Tibial nerve (tissue), 4 donors: ENCODE measurements around the gene RHOBTB3. TPM values are rescaled to one million over a fixed set of nuclear protein-coding genes. Genes with fewer than 3 reads are reported as not detected.
"Not testable (repeated sequence)": the region's sequence is repeated elsewhere in the genome, so short reads cannot be mapped to it uniquely, and the experiment has no call there.

ENCODE experiments used
- DNase-seq, 2 donors: peaks; one replicate each; pipeline ENCODE4 v3.0.0-alpha.2; 2019; ENCODE audit warnings: low spot score in 2 of 2
- H3K27ac ChIP-seq, 4 donors: fragments of 200-600 bp; sonication (generic) in 3 of 4; one replicate each; pipeline ENCODE4 v1.5.1; 2017 to 2019; ENCODE audit warnings: mild to moderate bottlenecking in 1 of 4
- H3K27me3 ChIP-seq, 2 donors: fragments of 200-600 bp; sonication (generic) in 1 of 2; one replicate each; pipeline versions ENCODE4 v1.5.1 to v1.6.0; 2017 to 2019
- H3K36me3 ChIP-seq, 3 donors: fragments of 200-600 bp; sonication (generic); one replicate each; pipeline ENCODE4 v1.5.1; 2018 to 2019
- H3K4me1 ChIP-seq, 4 donors: fragments of 200-600 bp; sonication (generic) in 3 of 4; one replicate each; pipeline ENCODE4 v1.5.1; 2017 to 2019
- H3K4me3 ChIP-seq, 4 donors: fragments of 200-600 bp; sonication (generic) in 3 of 4; one replicate each; pipeline ENCODE4 v1.5.1; 2017 to 2019; ENCODE audit warnings: mild to moderate bottlenecking in 1 of 4, moderate library complexity in 1 of 4
- H3K9me3 ChIP-seq, 4 donors: fragments of 200-600 bp; sonication (generic) in 3 of 4; one replicate each; pipeline ENCODE4 v1.5.1; 2017 to 2019
- CTCF ChIP-seq, 5 experiments: fragments of 200-600 bp in 3 of 5; fragments of 450-650 bp in 2 of 5; sonication (generic) in 3 of 5; IDR thresholded peaks; one replicate each; pipeline ENCODE4 v1.5.1; 2016 to 2019; ENCODE audit warnings: antibody characterized with exemption in 5 of 5, mild to moderate bottlenecking in 3 of 5, moderate library complexity in 2 of 5
- EP300 ChIP-seq, 2 donors: sonication (generic); formaldehyde crosslinking; IDR thresholded peaks; one replicate each; pipeline ENCODE4 v1.6.1; 2017; ENCODE audit warnings: antibody characterized with exemption in 2 of 2, mild to moderate bottlenecking in 1 of 2
- POLR2A ChIP-seq, 2 donors: fragments of 450-650 bp; IDR thresholded peaks; one replicate each; pipeline ENCODE4 v1.6.1; 2017; ENCODE audit warnings: antibody characterized with exemption in 2 of 2, mild to moderate bottlenecking in 2 of 2, moderate library complexity in 2 of 2
- whole genome bisulfite sequencing, 2 donors: methylation state at CpG; one replicate each; pipeline ENCODE4 v1.1.5; 2018; 5-methylcytosine and 5-hydroxymethylcytosine counted together
- total RNA-seq, 4 donors: library from RNA; depleted of rRNA; stranded (reverse); fragments of >200 nt; gene quantifications; one replicate each; pipeline ENCODE4 v1.1.0, GENCODE V29; 2016

RHOBTB3 gene
- total RNA-seq, 4 donors from 2014 or later: 130 to 219 (median 195) TPM

GRCh38 chr5:95808013-95808685, 77.0 kb downstream of the RHOBTB3 start:
- H3K4me3 ChIP-seq: no peak overlapping the region
- WGBS, 2 donors: 77 to 86% methylated on average over 7 of the region's 7 CpGs
- peaks cover 0 to 38% (median 20%) of the 10 kb centered on the region in 4 donors for H3K4me1 ChIP-seq
- no peak for DNase-seq
- peaks cover 0 to 10% (median 0%) of the 10 kb centered on the region in 3 donors for H3K36me3 ChIP-seq
- TF ChIP-seq EP300 (IDR thresholded peaks at IDR 0.05) (no peak), POLR2A (IDR thresholded peaks at IDR 0.05) (no peak), CTCF (IDR thresholded peaks at IDR 0.05) (no peak)
- H3K9me3 ChIP-seq: peaks cover 0 to 7% (median 0%) of the 10 kb centered on the region in 4 donors
- peak overlapping the region; percentile 41 to 76 (median 59) for H3K27ac ChIP-seq
- no peaks in the 10 kb centered on the region for H3K27me3 ChIP-seq

- TF ChIP-seq CTCF (IDR thresholded peaks at IDR 0.05) (no peak), EP300 (IDR thresholded peaks at IDR 0.05) (peak in 1 of 2 donors; percentile 48)
- peak; percentile 64 for DNase-seq
- peaks cover 0 to 38% (median 20%) of the 10 kb centered on the region in 4 donors for H3K4me1 ChIP-seq
- 26 to 32% methylated on average over 10 of the region's 10 CpGs for WGBS, 2 donors
- no peaks in the 10 kb centered on the region for H3K27me3 ChIP-seq
- no peak overlapping the region for H3K4me3 ChIP-seq
- H3K36me3 ChIP-seq: peaks cover 0 to 10% (median 0%) of the 10 kb centered on the region in 3 donors
- peak overlapping the region; percentile 41 to 76 (median 63) for H3K27ac ChIP-seq
- peaks cover 0 to 7% (median 0%) of the 10 kb centered on the region in 4 donors for H3K9me3 ChIP-seq
Measured at GRCh38 chr5:95808686-95809413, 77.7 kb downstream of the RHOBTB3 start.

- Histone ChIP-seq H3K4me3 (no peak overlapping the region), H3K9me3 (peaks cover 0 to 7% (median 0%) of the 10 kb centered on the region in 4 donors), H3K36me3 (peaks cover 0 to 13% (median 0%) of the 10 kb centered on the region in 3 donors), H3K27ac (peak overlapping the region in 3 of 4 donors; percentile 57 to 69 (median 59)), H3K27me3 (no peaks in the 10 kb centered on the region), H3K4me1 (peaks cover 0 to 38% (median 20%) of the 10 kb centered on the region in 4 donors)
- no peak for TF ChIP-seq EP300 (IDR thresholded peaks at IDR 0.05)
- TF ChIP-seq POLR2A (IDR thresholded peaks at IDR 0.05): no peak
- TF ChIP-seq CTCF (IDR thresholded peaks at IDR 0.05): no peak
- DNase-seq: no peak
- 54 to 57% methylated on average over 2 of the region's 2 CpGs for WGBS, 2 donors
Measured at GRCh38 chr5:95809414-95809960, 78.4 kb downstream of the RHOBTB3 start.

- peaks cover 0 to under 1% (median 0%) of the 10 kb centered on the region in 4 donors for H3K9me3 ChIP-seq
- peak overlapping the region in 2 of 4 donors; percentile 59 to 69 for H3K27ac ChIP-seq
- H3K4me3 ChIP-seq: no peak overlapping the region
- H3K4me1 ChIP-seq: peaks cover 0 to 38% (median 20%) of the 10 kb centered on the region in 4 donors
- peaks cover 0 to 15% (median 0%) of the 10 kb centered on the region in 3 donors for H3K36me3 ChIP-seq
- no peak for TF ChIP-seq POLR2A (IDR thresholded peaks at IDR 0.05)
- TF ChIP-seq EP300 (IDR thresholded peaks at IDR 0.05): no peak
- no peak for TF ChIP-seq CTCF (IDR thresholded peaks at IDR 0.05)
- DNase-seq: no peak
- no peaks in the 10 kb centered on the region for H3K27me3 ChIP-seq
- 38 to 43% methylated on average over 5 of the region's 5 CpGs for WGBS, 2 donors
Measured at GRCh38 chr5:95810305-95811125, 79.4 kb downstream of the RHOBTB3 start.

- H3K27me3 ChIP-seq, H3K9me3 ChIP-seq, DNase-seq, H3K27ac ChIP-seq, H3K4me3 ChIP-seq: not testable (repeated sequence)
- Histone ChIP-seq H3K36me3 (peaks cover 0 to 20% (median 0%) of the 10 kb centered on the region in 3 donors), H3K4me1 (peaks cover 0 to 38% (median 20%) of the 10 kb centered on the region in 4 donors)
- 78 to 88% methylated on average over 6 of the region's 6 CpGs for WGBS, 2 donors
Measured at GRCh38 chr5:95811126-95811423, 79.9 kb downstream of the RHOBTB3 start.

- not testable (repeated sequence) for H3K4me3 ChIP-seq, DNase-seq, H3K27me3 ChIP-seq, H3K9me3 ChIP-seq
- Histone ChIP-seq H3K4me1 (peaks cover 0 to 38% (median 20%) of the 10 kb centered on the region in 4 donors), H3K27ac (peak overlapping the region in 1 of 4 donors; percentile 8), H3K36me3 (peaks cover 0 to 20% (median 0%) of the 10 kb centered on the region in 3 donors)
- 81 to 87% methylated on average over 13 of the region's 13 CpGs for WGBS, 2 donors
Measured at GRCh38 chr5:95811461-95812073, 80.4 kb downstream of the RHOBTB3 start.
